GM23338 (cell line): ENCODE results near the gene WARS2. TPM values are rescaled to one million over a fixed set of nuclear protein-coding genes. Genes with fewer than 3 reads are reported as not detected.

Experiments used
- ATAC-seq: fragments of 200-7000 bp; cut with Tn5 transposase; 3 replicates; pipeline ENCODE4 v1.9.1; 2020
- DNase-seq: peaks from one replicate; pipeline ENCODE4 v3.0.0-alpha.2; 2015; ENCODE audit warnings: low spot score
- H2AFZ ChIP-seq: fragments of 200-600 bp; sonication (generic); 2 replicates; pipeline ENCODE4 v1.8.0; 2016; ENCODE audit warnings: antibody characterized with exemption, mild to moderate bottlenecking, moderate library complexity
- H3F3A ChIP-seq: fragments of 200-600 bp; sonication (generic); replicated peaks from 2 replicates; pipeline ENCODE4 v1.8.0; 2017; ENCODE audit warnings: antibody characterized with exemption, mixed run types, low read depth
- H3K27ac ChIP-seq: fragments of 200-600 bp; sonication (generic); 2 replicates; pipeline ENCODE4 v1.6.1; 2016; ENCODE audit warnings: low read depth
- H3K27me3 ChIP-seq: fragments of 200-600 bp; sonication (generic); 2 replicates; pipeline ENCODE4 v1.8.0; 2016; ENCODE audit warnings: mild to moderate bottlenecking, mixed run types, moderate library complexity; ENCODE audit not compliant: insufficient read depth
- H3K36me3 ChIP-seq: fragments of 200-600 bp; sonication (generic); 2 replicates; pipeline ENCODE4 v1.8.0; 2016; ENCODE audit warnings: mild to moderate bottlenecking; ENCODE audit not compliant: insufficient read depth
- H3K4me1 ChIP-seq: fragments of 200-600 bp; sonication (generic); 2 replicates; pipeline ENCODE4 v1.8.0; 2016; ENCODE audit warnings: mild to moderate bottlenecking, moderate library complexity; ENCODE audit not compliant: insufficient read depth
- H3K4me2 ChIP-seq: fragments of 200-600 bp; sonication (generic); 2 replicates; pipeline ENCODE4 v1.7.1; 2017; ENCODE audit warnings: mixed run types
- H3K4me3 ChIP-seq: fragments of 200-600 bp; sonication (generic); 2 replicates; pipeline ENCODE4 v1.6.1; 2016; ENCODE audit warnings: mixed run types
- H3K79me2 ChIP-seq: fragments of 200-600 bp; sonication (generic); replicated peaks from 2 replicates; pipeline ENCODE4 v1.8.0; 2017; ENCODE audit warnings: mild to moderate bottlenecking; ENCODE audit not compliant: insufficient read depth
- H3K9me2 ChIP-seq: fragments of 200-600 bp; sonication (generic); 2 replicates; pipeline ENCODE4 v1.8.0; 2017; ENCODE audit not compliant: insufficient read depth
- H4K20me1 ChIP-seq: fragments of 200-600 bp; sonication (generic); replicated peaks from 2 replicates; pipeline ENCODE4 v1.8.0; 2017; ENCODE audit warnings: mild to moderate bottlenecking; ENCODE audit not compliant: insufficient read depth
- H3K27ac Mint-ChIP-seq: 2 replicates; pipeline ENCODE4 v1.8.0; 2020; ENCODE audit warnings: inconsistent platforms, mild to moderate bottlenecking, moderate library complexity, mixed read lengths
- H3K27me3 Mint-ChIP-seq: 3 replicates; pipeline ENCODE4 v1.8.0; 2022; ENCODE audit warnings: low read depth, mild to moderate bottlenecking, moderate library complexity, mixed read lengths, inconsistent platforms; ENCODE audit not compliant: insufficient read depth, poor library complexity
- H3K36me3 Mint-ChIP-seq: 3 replicates; pipeline ENCODE4 v1.8.0; 2021; ENCODE audit warnings: low read depth, mild to moderate bottlenecking, inconsistent platforms, moderate library complexity, mixed read lengths
- H3K4me1 Mint-ChIP-seq: 3 replicates; pipeline ENCODE4 v1.8.0; 2020; ENCODE audit warnings: mild to moderate bottlenecking, inconsistent platforms, mixed read lengths
- H3K4me3 Mint-ChIP-seq: 3 replicates; pipeline ENCODE4 v1.8.0; 2021; ENCODE audit warnings: moderate library complexity, mild to moderate bottlenecking, inconsistent platforms, mixed read lengths
- H3K9me3 Mint-ChIP-seq: 3 replicates; pipeline ENCODE4 v1.8.0; 2020; ENCODE audit warnings: moderate library complexity, mild to moderate bottlenecking, inconsistent platforms, mixed read lengths
- EZH2 ChIP-seq: fragments of 200-600 bp; sonication (generic); IDR thresholded peaks from one replicate; pipeline ENCODE4 v1.8.0; 2017; ENCODE audit warnings: antibody characterized with exemption, mild to moderate bottlenecking, low read depth; ENCODE audit not compliant: unreplicated experiment
- EZH2phosphoT487 ChIP-seq: fragments of 200-600 bp; sonication (generic); IDR thresholded peaks from one replicate; pipeline ENCODE4 v1.8.1; 2018; ENCODE audit warnings: antibody characterized with exemption; ENCODE audit not compliant: unreplicated experiment
- POLR2AphosphoS5 ChIP-seq: IDR thresholded peaks from 2 replicates; pipeline ENCODE4 v1.6.1; 2016; ENCODE audit warnings: antibody characterized with exemption, low read depth
- REST ChIP-seq: IDR thresholded peaks from one replicate; pipeline ENCODE4 v1.6.1; 2018; ENCODE audit warnings: antibody characterized with exemption; ENCODE audit not compliant: unreplicated experiment
- ZNF114 ChIP-seq: fragments of 250-450 bp; sonication (Bioruptor Pico); IDR thresholded peaks from 2 replicates; pipeline ENCODE4 v1.5.0; 2020; ENCODE audit warnings: mild to moderate bottlenecking, moderate library complexity
- polyA plus RNA-seq: library from polyadenylated mRNA; unstranded; fragments of >200 nt; fragmentation: Nextera tagmentation; extraction: Ambion mirVana; gene quantifications from 2 replicates; pipeline ENCODE4 v1.2.1, GENCODE V29; 2016
- total RNA-seq: library from RNA; depleted of rRNA; stranded (reverse); fragments of >200 nt; shearing (Covaris generic); gene quantifications from 2 replicates; pipeline ENCODE4 v1.2.3, GENCODE V29; 2014

WARS2 gene
- total and polyA plus RNA-seq, 2 experiments from 2014 or later: 6.4 to 12.6 TPM

GRCh38 chr1:119006406-119007279, 133.8 kb downstream of the WARS2 start:
- peak overlapping the region; percentile 92; the same call in 1 of the 2 replicates for H2AFZ ChIP-seq
- no peaks in the 10 kb centered on the region for H3K36me3 ChIP-seq
- ATAC-seq (peak; percentile 46), DNase-seq (peak; percentile 68)
- H3K36me3 Mint-ChIP-seq: no peaks in the 10 kb centered on the region
- no peaks in the 10 kb centered on the region for H3K9me2 ChIP-seq
- peak overlapping the region; percentile 73 for H3K4me2 ChIP-seq
- H3K4me3 ChIP-seq: peak overlapping the region; percentile 40
- H3K27me3 ChIP-seq: peaks cover 95% of the 10 kb centered on the region
- H3F3A ChIP-seq: peaks cover 12% of the 10 kb centered on the region; the same call in 1 of the 2 replicates
- H3K27ac Mint-ChIP-seq: no peak overlapping the region
- no peak overlapping the region for H3K27ac ChIP-seq
- peaks cover 47% of the 10 kb centered on the region for H3K4me1 Mint-ChIP-seq
- H3K4me3 Mint-ChIP-seq: peak overlapping the region; percentile 65
- peaks cover 16% of the 10 kb centered on the region for H4K20me1 ChIP-seq
- H3K27me3 Mint-ChIP-seq: peaks cover 85% of the 10 kb centered on the region
- TF ChIP-seq EZH2phosphoT487: peak; percentile 74
- no peak for TF ChIP-seq POLR2AphosphoS5
- peak; percentile 98 for TF ChIP-seq EZH2
- H3K79me2 ChIP-seq: no peaks in the 10 kb centered on the region
- peaks cover 49% of the 10 kb centered on the region for H3K4me1 ChIP-seq
- H3K9me3 Mint-ChIP-seq: no peaks in the 10 kb centered on the region; the same call in 2 of the 3 replicates

GRCh38 chr1:119005724-119006405, 134.6 kb downstream of the WARS2 start:
- Histone ChIP-seq H2AFZ (no peak overlapping the region), H3K4me3 (peak overlapping the region; percentile 40), H3K27ac (no peak overlapping the region), H4K20me1 (peaks cover 16% of the 10 kb centered on the region), H3F3A (peaks cover 12% of the 10 kb centered on the region; the same call in 1 of the 2 replicates), H3K27me3 (peaks cover 100% of the 10 kb centered on the region), H3K36me3 (no peaks in the 10 kb centered on the region), H3K9me2 (no peaks in the 10 kb centered on the region), H3K4me2 (peak overlapping the region; percentile 73), H3K4me1 (peaks cover 52% of the 10 kb centered on the region), H3K79me2 (no peaks in the 10 kb centered on the region)
- TF ChIP-seq EZH2: peak; percentile 90
- TF ChIP-seq ZNF114 (CRISPR knock-in tag): no peak
- TF ChIP-seq REST: no peak
- TF ChIP-seq EZH2phosphoT487: peak; percentile 16
- no peak for ATAC-seq
- H3K9me3 Mint-ChIP-seq: no peaks in the 10 kb centered on the region; the same call in 2 of the 3 replicates
- H3K36me3 Mint-ChIP-seq: no peaks in the 10 kb centered on the region
- H3K27ac Mint-ChIP-seq: no peak overlapping the region
- H3K4me3 Mint-ChIP-seq: peak overlapping the region; percentile 65; the same call in 2 of the 3 replicates
- peaks cover 50% of the 10 kb centered on the region for H3K4me1 Mint-ChIP-seq
- peaks cover 93% of the 10 kb centered on the region for H3K27me3 Mint-ChIP-seq
- no peak for DNase-seq
